Measurements from ENCODE around the gene CNGA4. TPM values are rescaled to one million over a fixed set of nuclear protein-coding genes. Genes with fewer than 3 reads are reported as not detected.

CNGA4 gene
- total RNA-seq, 1 experiment from 2014 or later, result 0.27 TPM

GRCh38 chr11:6216501-6216900 lies 22.4 kb upstream of the CNGA4 start (continued):
- TF ChIP-seq CEBPB (IDR thresholded peaks at IDR 0.05; ENCODE audit: low read depth) (no peak), POLR2AphosphoS5 (IDR thresholded peaks at IDR 0.05; ENCODE audit: low read depth, low read length) (no peak), EZH2phosphoT487 (IDR thresholded peaks at IDR 0.05; ENCODE audit: borderline replicate concordance) (no peak), ZFX (IDR thresholded peaks at IDR 0.05) (no peak), ATF3 (IDR thresholded peaks at IDR 0.05) (no peak), ELF1 (IDR thresholded peaks at IDR 0.05; ENCODE audit: borderline replicate concordance, low read depth) (no peak)

DNA sequence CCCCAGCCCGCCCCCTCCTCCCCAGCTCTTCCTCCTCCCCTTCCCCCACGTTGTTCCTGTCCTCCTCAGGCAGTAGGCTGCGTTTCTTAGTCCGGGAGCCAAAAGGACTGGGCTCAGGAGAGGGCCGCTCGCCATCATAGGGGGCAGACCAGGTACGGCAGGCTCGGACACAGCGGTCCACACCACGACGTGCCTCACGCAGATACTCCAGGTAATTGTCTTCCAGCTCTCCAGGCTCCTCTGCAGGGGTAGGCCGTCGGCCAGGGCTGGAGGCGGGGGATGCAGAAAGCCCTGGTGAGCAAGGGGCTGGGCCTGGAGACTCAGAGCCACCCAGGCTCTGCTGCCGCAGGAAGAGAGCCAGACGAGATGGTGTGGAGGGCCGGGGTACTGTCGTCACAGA lies 21.2 kb upstream of the CNGA4 start:
- Histone ChIP-seq H2AFZ (ENCODE audit: low read depth, low read length, poor library complexity, severe bottlenecking) (no peak overlapping the region), H3K27me3 (ENCODE audit: insufficient read depth, low read length) (no peaks in the 10 kb centered on the region), H4K20me1 (ENCODE audit: insufficient read depth) (no peaks in the 10 kb centered on the region), H3K9me3 (ENCODE audit: control insufficient read depth in 1 of 2, insufficient read depth in 1 of 2, low read depth in 1 of 2, low read length in 2 of 2) (no peaks in the 10 kb centered on the region), H3K79me2 (ENCODE audit: insufficient read depth, low read length) (no peaks in the 10 kb centered on the region), H3K9ac (ENCODE audit: low read length) (no peak overlapping the region), H3K9me2 (ENCODE audit: insufficient read depth) (no peaks in the 10 kb centered on the region), H3K27ac (ENCODE audit: low read depth, low read length) (no peak overlapping the region), H3K36me3 (ENCODE audit: control insufficient read depth in 1 of 2, insufficient read depth in 2 of 2, low read length in 2 of 2) (peaks cover 18 to 22% of the 10 kb centered on the region in 2 experiments; a peak in 3 of 4 replicates), H3K4me2 (ENCODE audit: low read length) (no peak overlapping the region), H3K4me3 (replicated peaks in 1 of 2; ENCODE audit: low read depth in 1 of 2, low read length in 2 of 2) (no peak overlapping the region), H3K4me1 (ENCODE audit: control insufficient read depth in 1 of 2, insufficient read depth in 2 of 2, low read length in 2 of 2) (peaks cover 0 to 7% of the 10 kb centered on the region in 2 experiments; a peak in 1 of 4 replicates)
- RAD21 ChIA-PET (ENCODE audit: low non-redundant PET in 1 of 2, low total read pairs in 2 of 2, uncharacterized antibody in 2 of 2, unreplicated experiment in 2 of 2), result no interaction called here
- ATAC-seq (no peak), DNase-seq (ENCODE audit: low read depth, low spot score) (no peak)
- BruUV-seq (replicated peaks), result no TSS peak
- intact Hi-C loops (cut with micrococcal nuclease), result no loop called here
- POLR2A ChIA-PET, result no interaction called here
- CTCF ChIA-PET, result interaction anchor here (1.4 kb wide), 1 partner anchor 145 kb away, joined by 4 read pairs; no protein-coding TSS in a partner anchor
- no peak for TF ChIP-seq JUND (IDR thresholded peaks at IDR 0.05)
- TF ChIP-seq SIN3A (IDR thresholded peaks at IDR 0.05; ENCODE audit: low read depth), result no peak
- TF ChIP-seq, protein P1, sequence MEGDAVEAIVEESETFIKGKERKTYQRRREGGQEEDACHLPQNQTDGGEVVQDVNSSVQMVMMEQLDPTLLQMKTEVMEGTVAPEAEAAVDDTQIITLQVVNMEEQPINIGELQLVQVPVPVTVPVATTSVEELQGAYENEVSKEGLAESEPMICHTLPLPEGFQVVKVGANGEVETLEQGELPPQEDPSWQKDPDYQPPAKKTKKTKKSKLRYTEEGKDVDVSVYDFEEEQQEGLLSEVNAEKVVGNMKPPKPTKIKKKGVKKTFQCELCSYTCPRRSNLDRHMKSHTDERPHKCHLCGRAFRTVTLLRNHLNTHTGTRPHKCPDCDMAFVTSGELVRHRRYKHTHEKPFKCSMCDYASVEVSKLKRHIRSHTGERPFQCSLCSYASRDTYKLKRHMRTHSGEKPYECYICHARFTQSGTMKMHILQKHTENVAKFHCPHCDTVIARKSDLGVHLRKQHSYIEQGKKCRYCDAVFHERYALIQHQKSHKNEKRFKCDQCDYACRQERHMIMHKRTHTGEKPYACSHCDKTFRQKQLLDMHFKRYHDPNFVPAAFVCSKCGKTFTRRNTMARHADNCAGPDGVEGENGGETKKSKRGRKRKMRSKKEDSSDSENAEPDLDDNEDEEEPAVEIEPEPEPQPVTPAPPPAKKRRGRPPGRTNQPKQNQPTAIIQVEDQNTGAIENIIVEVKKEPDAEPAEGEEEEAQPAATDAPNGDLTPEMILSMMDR (IDR thresholded peaks at IDR 0.05 in 2 of 3, conservative IDR thresholded peaks at IDR 0.05 in 1 of 3; ENCODE audit: borderline replicate concordance in 1 of 3, insufficient read depth in 1 of 3, low read depth in 2 of 3, low read length in 2 of 3), result no peak
- no peak for TF ChIP-seq SP1 (IDR thresholded peaks at IDR 0.05; ENCODE audit: low read depth)
- TF ChIP-seq REST (IDR thresholded peaks at IDR 0.05; ENCODE audit: low read depth), result no peak
- TF ChIP-seq CBX3 (IDR thresholded peaks at IDR 0.05; ENCODE audit: low read depth), result no peak
- TF ChIP-seq POLR2A (IDR thresholded peaks at IDR 0.05; ENCODE audit: borderline replicate concordance, extremely low read depth, insufficient read depth, insufficient read length), result no peak
- TF ChIP-seq TCF7L2 (IDR thresholded peaks at IDR 0.05; ENCODE audit: borderline replicate concordance, extremely low read depth, insufficient read depth, insufficient read length), result no peak
- no peak for TF ChIP-seq ELF1 (IDR thresholded peaks at IDR 0.05; ENCODE audit: borderline replicate concordance, low read depth)
- TF ChIP-seq EGR1 (IDR thresholded peaks at IDR 0.05; ENCODE audit: low read depth), result no peak
- TF ChIP-seq, protein P2, sequence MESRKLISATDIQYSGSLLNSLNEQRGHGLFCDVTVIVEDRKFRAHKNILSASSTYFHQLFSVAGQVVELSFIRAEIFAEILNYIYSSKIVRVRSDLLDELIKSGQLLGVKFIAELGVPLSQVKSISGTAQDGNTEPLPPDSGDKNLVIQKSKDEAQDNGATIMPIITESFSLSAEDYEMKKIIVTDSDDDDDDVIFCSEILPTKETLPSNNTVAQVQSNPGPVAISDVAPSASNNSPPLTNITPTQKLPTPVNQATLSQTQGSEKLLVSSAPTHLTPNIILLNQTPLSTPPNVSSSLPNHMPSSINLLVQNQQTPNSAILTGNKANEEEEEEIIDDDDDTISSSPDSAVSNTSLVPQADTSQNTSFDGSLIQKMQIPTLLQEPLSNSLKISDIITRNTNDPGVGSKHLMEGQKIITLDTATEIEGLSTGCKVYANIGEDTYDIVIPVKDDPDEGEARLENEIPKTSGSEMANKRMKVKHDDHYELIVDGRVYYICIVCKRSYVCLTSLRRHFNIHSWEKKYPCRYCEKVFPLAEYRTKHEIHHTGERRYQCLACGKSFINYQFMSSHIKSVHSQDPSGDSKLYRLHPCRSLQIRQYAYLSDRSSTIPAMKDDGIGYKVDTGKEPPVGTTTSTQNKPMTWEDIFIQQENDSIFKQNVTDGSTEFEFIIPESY (IDR thresholded peaks at IDR 0.05; ENCODE audit: extremely low read depth, insufficient replicate concordance, low read length), result no peak
- TF ChIP-seq EZH2 (IDR thresholded peaks at IDR 0.05), result no peak
- no peak for TF ChIP-seq ATF3 (IDR thresholded peaks at IDR 0.05)
- no peak for TF ChIP-seq CEBPB (IDR thresholded peaks at IDR 0.05; ENCODE audit: low read depth)
- no peak for TF ChIP-seq POLR2AphosphoS5 (IDR thresholded peaks at IDR 0.05; ENCODE audit: low read depth, low read length)
- no peak for TF ChIP-seq EZH2phosphoT487 (IDR thresholded peaks at IDR 0.05; ENCODE audit: borderline replicate concordance)
- TF ChIP-seq ZFX (IDR thresholded peaks at IDR 0.05), result no peak
- TF ChIP-seq SRF (IDR thresholded peaks at IDR 0.05; ENCODE audit: low read depth), result no peak

All from HCT116 (cell line).